ENCODE measurements around the gene TMEM167A.

The TMEM167A gene

GRCh38 chr5:83034528-83035207, 42.5 kb downstream of the TMEM167A start:
- DNase-seq = no peak

- DNase-seq = no peak
These were observed 43.2 kb downstream of the TMEM167A start for GRCh38 chr5:83034036-83034435.

GRCh38 chr5:83031381-83031780, 45.8 kb downstream of the TMEM167A start:
- DNase-seq = no peak

GRCh38 chr5:83029912-83030311, 47.3 kb downstream of the TMEM167A start:
- no peak for DNase-seq

DNA sequence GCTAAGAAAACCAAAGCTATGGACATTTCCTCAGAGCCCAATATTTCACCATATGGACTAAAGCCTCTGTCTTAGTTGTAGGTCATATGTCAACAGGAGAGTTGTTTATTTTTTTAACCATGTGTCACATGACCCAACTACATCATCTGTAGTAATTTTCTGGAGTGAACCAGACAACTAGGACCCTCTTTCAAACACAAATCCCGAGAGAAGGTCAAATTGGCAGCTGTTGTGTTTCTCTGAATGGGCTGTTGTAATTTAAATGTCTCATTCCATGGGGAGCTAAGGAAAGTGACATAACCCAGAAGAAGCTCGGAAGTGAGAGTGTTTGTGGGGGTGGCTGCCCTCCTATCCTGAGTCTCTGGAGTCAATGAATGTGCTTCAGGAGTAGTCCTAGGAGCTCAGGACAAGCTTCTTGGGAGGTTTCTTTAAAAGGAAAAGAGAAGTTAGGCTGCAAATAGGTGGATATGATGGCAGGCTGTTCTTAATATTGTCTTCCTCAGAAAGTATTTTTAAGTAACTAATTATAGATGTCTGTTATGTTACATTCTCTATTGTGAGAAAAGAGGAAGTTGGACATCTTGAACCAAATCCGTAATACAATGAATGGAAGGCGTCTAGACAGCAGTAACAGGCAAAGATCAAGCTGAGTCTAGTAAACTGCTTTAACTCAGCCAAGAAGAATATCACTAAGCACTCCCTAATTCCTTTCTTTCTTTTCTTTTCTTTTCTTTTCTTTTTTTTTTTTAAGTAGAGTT, 50.1 kb downstream of the TMEM167A start:
- no peak for DNase-seq

DNA sequence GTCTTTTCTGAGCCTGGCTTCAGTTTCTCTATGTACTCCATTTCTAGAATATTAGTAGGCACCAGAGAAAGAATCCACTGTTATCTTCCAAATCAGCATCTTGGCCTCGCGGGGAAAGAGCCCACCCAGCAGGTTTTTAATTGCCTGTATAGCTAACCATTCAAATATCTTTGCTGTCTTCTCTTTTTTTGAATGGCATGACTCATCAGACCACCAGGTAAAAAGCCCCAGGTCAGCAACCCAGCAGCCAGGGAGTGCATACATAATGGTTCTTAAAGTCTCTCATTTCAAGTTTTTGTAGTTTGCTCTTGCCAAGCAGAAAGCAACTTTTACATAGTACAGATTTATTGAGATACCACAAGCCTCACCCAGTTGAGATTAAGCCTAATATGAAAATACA, 50.7 kb downstream of the TMEM167A start:
- DNase-seq = no peak

- DNase-seq = no peak
These were observed 51.3 kb downstream of the TMEM167A start for GRCh38 chr5:83025690-83026478.

GRCh38 chr5:83022334-83022733, 54.9 kb downstream of the TMEM167A start:
- DNase-seq = no peak

GRCh38 chr5:83015676-83016075, 61.5 kb downstream of the TMEM167A start:
- no peak for DNase-seq

- DNase-seq = no peak
These were observed 65.2 kb downstream of the TMEM167A start for GRCh38 chr5:83011985-83012384.

GRCh38 chr5:83009408-83009807, 67.8 kb downstream of the TMEM167A start:
- no peak for DNase-seq

- no peak for DNase-seq
These were observed 69.4 kb downstream of the TMEM167A start for GRCh38 chr5:83007755-83008154.

GRCh38 chr5:83006683-83007283, 70.4 kb downstream of the TMEM167A start:
- DNase-seq = no peak

GRCh38 chr5:83003791-83004190, 73.4 kb downstream of the TMEM167A start:
- no peak for DNase-seq
